ENCODE results near the gene ASAH2.
A peak's percentile ranks its signal among the peaks of the same experiment; 100 is the strongest.
"Not testable (repeated sequence)": the region's sequence is repeated elsewhere in the genome, so short reads cannot be mapped to it uniquely, and the experiment has no call there.

ASAH2 gene

GRCh38 chr10:50250096-50250854 is 1.0 kb downstream of the ASAH2 start:
- DNase-seq = no peak

- DNase-seq = no peak
These were observed 2.7 kb downstream of the ASAH2 start for GRCh38 chr10:50248598-50248997.

- no peak for DNase-seq
These were observed 3.3 kb downstream of the ASAH2 start for GRCh38 chr10:50248062-50248461.

GRCh38 chr10:50244201-50244600 is 7.1 kb downstream of the ASAH2 start:
- DNase-seq = no peak

- no peak for DNase-seq
These were observed 8.5 kb downstream of the ASAH2 start for GRCh38 chr10:50242777-50243176.

GRCh38 chr10:50241478-50241877 is 9.8 kb downstream of the ASAH2 start:
- DNase-seq = not testable (repeated sequence)

- no peak for DNase-seq
These were observed 16.8 kb downstream of the ASAH2 start for GRCh38 chr10:50234486-50234885.

- no peak for DNase-seq
These were observed 19.1 kb downstream of the ASAH2 start for GRCh38 chr10:50232261-50232639.

- DNase-seq = no peak
These were observed 19.6 kb downstream of the ASAH2 start for GRCh38 chr10:50231515-50232260.

- no peak for DNase-seq
These were observed 21.9 kb downstream of the ASAH2 start for GRCh38 chr10:50229460-50229859.

GRCh38 chr10:50228672-50229071 is 22.6 kb downstream of the ASAH2 start:
- DNase-seq = no peak

- no peak for DNase-seq
These were observed 24.7 kb downstream of the ASAH2 start for GRCh38 chr10:50226610-50227009.

GRCh38 chr10:50224330-50224952 is 26.9 kb downstream of the ASAH2 start:
- peak; percentile 2 to 8 for DNase-seq

GRCh38 chr10:50222199-50222598 is 29.1 kb downstream of the ASAH2 start:
- no peak for DNase-seq

- DNase-seq = no peak
These were observed 29.8 kb downstream of the ASAH2 start for GRCh38 chr10:50221470-50221869.

- no peak for DNase-seq
These were observed 31.7 kb downstream of the ASAH2 start for GRCh38 chr10:50219646-50220045.

GRCh38 chr10:50219200-50219599 is 32.1 kb downstream of the ASAH2 start:
- no peak for DNase-seq

GRCh38 chr10:50216894-50217293 is 34.4 kb downstream of the ASAH2 start:
- DNase-seq = peak in 1 of 2 donors; percentile 4

GRCh38 chr10:50216418-50216817 is 34.9 kb downstream of the ASAH2 start:
- no peak for DNase-seq

GRCh38 chr10:50211670-50212069 is 39.6 kb downstream of the ASAH2 start:
- no peak for DNase-seq

- no peak for DNase-seq
These were observed 40.4 kb downstream of the ASAH2 start for GRCh38 chr10:50210876-50211275.
